GM21528 (cell line): ENCODE data around the gene INMT.

Experiments
- ATAC-seq: cut with Tn5 transposase; IDR thresholded peaks from one replicate; pipeline ENCODE4 v1.9.1; 2021; ENCODE audit warnings: mild to moderate bottlenecking, moderate library complexity; ENCODE audit not compliant: unreplicated experiment, low FRiP score

Gene INMT

DNA sequence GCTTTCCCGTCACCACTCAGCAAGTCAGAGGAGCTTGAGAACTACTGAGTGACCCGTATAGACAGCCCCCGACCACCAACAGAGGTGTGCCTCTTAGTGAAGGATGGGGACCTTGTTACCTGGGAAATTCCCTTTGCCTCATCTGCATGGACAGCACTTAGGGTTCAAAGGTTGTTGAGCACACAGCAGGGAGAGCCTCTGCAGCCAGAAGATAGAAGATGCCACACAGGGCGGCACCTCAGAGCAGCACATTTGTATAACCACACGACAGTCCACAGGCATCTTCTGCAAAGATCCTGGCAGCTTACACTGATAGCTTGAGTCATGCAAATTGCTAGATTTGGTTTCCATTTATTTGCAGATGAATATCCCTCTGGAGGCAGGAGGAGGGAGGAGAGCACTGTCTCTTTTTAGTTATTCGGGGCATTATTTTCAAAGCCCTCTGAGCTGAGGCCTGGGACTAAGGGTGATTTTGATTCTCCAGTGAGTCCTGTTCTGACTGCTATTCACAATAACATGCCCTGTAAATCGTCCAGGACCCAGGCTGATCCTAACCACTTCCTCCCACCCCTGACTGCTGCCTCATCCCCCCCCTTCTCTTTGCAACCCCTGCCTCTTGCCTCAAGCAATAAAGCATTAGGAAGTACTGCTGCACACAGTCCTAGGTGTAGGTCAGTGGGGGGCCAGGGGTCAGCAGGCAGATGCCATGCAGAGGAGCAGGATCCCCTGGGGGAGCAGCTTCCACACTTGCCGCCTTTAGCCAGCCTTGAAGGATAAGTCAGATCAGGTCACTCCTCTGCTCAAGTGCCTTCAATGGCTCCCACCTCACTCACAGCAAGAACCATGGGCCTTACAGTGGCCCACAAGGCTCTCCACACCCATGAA, 24.6 kb upstream of the INMT start:
- no peak for ATAC-seq

DNA sequence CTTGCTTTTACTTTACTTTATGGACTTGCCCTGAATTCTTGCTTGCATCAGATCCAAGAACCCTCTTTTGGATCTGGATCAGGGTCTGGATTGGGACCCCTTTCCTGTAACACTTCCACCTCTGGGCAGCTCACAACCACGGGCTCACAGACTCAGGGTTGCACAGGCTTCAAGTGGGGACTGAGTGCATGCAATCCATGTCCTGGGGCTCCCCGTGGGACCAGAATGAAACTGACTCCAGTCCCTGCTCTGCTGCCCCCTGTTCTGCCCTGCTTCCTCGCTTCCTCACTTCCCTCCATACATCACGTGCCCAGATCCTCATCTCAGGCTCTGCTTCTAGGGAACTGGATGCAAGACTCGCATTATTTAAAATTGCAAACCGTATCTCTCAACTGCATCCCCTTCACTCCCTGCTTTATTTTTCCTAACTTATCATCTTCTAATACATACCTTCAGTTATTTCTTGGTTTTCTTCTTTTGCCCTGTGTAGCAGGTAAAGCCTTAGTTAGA, 23.3 kb upstream of the INMT start:
- no peak for ATAC-seq

DNA sequence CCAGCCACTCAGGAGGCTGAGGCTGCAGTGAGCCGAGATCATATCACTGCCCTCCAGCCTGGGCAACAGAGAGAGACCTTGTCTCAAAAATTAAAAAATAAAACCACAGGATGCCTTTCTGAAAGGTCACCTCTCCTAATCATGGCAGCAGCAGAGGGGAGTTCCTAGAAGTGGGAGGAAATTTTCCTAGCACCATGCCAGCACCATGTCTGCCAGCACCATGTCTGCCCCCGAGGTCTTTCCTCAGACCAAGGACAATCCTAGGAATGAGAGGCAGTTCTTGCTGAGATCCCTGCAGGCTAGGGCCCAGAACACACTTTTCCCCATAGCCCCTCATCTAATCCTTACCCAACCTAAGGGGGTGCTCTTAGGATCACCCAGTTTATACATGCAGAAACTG, 22.3 kb upstream of the INMT start:
- ATAC-seq = no peak

DNA sequence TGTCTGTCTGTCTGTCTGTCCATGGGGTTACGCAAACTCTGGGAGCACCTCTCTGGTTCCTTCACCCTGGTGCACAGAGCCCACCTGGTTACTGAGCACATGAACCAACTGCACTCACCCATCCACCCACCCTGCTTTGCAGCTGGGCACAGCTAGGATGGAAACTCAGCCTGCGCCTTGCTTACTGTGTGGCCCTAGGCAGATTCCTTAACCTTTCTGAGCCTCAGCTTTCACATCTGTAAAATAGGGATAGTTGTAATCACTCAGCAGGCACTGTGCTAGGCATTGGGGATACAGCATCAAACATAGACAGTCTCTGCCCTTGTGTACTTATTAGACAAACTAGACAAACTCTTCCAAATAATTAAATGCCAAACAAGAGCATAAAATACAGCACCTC, 21.8 kb upstream of the INMT start:
- ATAC-seq = no peak

DNA sequence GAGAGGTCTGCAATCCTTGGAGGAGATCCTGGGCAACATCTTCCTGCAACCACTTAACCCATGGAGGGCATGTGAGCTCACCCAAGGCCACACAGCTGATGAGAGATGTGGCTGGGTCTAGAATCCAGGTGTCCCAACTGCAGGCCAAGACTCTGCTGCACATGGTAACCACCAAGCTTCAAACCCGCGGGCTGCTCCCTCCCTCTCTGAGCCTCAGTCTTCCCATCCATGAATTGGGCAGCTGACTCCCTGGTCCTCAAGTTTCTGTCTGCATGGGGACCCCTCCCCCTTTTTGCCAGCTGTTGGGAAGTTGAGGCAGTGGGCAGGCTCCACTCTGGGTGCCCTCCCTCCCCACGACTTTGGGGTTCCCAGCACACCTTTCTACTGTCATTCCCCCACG, 20.9 kb upstream of the INMT start:
- ATAC-seq = no peak

DNA sequence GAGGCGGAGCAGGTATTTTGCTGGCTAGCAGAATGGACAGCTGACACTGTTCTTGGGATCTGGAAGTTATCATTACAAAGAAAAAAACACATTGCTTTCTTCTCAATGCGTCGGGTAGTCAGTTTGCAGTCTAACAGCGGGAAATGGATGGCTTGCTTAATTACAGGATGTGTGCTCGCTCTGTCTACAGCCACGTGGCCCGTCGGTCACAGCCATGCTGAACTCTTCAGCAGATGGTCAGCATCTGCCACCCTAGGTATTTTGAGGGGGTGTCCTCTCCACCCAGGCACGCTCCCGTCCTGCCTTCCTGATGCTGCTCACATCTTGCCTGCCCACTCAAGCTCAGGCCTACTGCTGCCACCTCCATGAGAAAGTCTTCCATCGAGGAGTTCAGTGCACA, 20.4 kb upstream of the INMT start:
- no peak for ATAC-seq

DNA sequence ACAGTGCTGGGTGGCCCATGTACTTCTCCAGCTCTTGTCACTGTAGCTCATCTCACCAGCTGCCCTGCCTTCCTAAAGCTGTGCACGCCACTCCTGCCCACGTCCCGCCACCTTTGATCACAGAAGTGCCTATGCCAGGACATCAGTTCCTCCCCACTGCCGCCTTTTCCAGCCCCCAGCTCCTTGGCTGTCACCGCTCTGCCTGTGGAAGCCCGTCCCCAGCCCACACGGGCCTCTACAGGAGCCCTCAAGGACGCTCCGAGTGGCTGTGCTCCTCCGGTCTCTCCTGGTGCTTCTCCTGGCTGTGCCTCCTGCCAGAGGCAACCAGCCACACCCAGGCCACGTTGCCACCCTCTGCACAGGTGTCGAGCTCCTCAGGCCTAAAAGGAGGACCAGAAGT, 19.3 kb upstream of the INMT start:
- no peak for ATAC-seq

DNA sequence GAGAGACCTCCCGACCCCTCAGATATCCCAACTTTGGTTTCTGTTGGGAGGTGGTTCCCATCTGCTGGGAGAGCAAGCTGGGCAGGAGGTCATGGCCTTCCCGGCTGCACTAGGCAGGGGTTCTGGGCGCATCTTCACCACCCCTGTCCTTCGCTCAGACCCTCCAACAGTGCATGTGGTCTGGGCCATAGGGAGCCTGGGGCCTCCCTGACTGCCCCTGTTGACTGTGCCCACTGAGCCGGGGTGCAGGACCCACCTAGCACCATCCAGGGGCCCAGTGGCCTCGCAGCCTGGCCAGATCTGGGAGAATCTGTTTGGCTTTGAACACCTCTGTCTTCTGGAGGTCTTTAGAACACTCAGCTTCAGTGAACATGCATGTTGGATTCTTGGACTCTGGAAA, 18.7 kb upstream of the INMT start:
- ATAC-seq = no peak

DNA sequence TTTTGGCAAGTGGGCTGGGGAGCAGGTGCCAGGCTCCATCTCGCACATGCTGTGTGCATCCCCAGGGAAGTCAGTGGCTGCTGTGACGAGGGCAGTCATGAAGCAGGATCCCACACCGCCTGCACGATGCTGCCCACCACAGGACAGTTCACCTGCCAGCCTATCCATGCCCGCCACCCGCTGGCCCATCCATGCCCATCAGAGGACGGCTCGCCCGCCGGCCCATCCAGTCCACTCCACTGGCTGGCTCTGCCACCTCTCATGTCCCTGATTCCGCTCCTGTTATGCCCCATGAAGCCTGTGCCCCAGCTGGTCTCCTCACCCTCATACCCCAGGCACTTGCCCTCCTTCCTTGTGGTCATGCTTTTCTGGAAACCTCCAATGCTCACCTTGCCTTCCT, 18.2 kb upstream of the INMT start:
- ATAC-seq = no peak

DNA sequence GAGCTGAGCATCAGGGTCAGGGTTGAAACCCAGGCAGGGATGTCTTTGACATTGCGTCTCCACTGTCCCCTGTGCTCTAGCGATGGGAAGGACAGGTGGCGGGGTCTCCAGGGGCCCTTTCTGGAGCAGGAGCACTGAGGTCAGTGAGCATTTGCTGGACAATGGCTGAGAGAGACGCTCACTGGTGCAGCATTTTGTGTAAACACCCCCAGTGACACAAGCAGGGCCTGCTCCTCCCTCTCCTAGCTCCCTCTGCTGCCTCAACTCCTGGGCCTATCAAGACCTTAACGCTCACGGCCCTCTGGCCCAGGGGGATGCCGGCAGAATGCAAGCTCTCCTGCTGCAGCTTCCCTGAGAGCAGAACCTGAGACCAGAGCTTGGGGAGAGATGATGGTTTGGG, 17.4 kb upstream of the INMT start:
- ATAC-seq = no peak

DNA sequence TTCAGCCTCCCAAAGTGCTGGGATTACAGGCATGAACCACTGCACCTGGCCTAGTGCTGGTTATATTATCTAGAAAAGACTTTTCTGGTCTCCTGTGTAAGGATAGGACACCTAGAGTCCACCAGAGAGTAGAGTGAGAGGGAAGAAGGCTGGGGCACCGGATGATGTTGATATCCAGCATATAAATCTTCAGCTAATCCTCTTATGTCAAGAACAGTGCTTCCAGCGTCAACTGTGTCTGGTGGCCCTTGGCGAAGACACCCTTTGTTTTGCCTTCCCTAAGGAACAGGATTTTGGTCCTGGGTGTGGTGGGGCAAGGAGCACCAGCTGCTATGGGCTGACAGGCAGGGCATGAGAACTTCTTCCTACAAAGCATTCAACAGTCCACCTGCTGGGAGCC, 16.3 kb upstream of the INMT start:
- no peak for ATAC-seq

DNA sequence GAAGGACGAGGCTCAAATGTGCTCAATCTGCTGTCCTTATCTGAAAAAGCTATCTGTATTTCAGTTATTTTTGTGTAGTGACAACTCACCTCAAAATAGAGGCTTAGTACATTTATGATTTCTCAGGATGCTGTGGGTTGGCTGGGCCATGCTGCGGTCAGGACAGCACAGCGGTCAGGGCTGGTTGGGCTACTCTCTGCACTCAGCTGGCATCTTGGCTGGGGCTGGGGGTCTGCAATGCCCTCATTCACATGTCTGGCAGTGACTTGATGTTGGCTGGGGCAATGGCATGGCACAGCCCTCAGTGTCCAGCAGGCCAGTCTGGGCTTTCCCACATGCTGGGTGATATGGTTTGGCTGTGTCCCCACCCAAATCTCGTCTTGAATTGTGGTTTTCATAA, 15.6 kb upstream of the INMT start:
- no peak for ATAC-seq

DNA sequence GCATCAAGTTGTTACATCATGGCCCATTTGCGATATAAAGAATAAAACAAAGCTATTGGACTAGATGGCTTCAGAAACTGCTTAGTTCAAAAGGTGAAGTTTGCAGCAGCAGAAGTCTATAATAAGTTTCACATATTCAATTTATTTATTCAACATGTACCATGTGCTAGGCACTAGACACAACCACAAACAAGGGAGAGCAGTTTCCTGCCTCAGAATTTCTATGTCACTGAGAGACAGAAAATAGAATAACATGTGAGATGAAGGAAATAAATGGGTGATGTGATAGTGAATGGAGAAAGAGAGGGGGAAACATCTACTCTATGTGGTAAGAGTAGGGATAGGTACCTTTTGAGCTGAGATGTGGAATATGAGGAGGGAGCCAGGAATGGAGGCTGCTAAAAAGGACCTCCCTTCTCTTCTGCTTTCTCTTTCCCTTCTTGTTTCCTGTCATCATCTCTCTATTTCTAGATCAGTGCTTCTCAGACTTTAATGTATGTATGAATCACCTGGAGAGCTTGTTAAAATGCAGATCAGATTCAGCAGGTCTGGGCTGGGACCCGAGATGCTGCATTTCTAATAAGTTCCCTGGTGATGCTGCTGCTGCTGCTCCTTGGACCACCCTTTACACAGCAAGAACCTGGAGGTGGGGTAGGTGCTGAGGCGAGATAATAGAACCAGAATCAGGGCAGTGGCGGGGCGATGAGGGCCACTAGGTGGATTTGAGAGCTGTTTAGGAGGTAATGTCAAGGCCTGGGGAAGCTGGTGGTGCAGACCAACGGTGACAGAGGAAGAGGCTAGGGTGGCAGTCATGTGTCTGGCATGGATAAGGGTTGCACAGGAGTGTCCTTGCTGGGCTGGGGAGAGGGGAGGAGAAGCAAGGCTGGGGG, 13.7 kb upstream of the INMT start:
- no peak for ATAC-seq

DNA sequence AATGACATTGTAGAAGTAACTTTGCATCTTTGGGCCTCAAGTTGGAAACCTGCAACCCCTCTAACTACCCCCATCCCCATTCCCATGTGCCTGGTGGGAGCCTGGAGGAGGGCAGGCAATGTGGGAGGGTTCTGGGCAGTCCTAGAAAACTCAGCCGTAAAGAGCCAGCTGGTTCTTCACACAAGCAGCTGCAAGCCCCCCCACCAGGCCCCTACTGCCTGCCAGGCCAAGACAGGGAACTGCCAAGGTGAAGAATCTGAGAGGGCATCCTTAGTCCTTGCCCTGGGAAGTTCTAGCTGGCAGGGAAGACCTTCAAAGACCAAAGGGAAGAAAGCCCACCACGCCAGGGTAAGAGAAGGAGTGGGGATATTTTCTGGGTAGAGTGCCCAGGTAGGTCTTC, 12.2 kb upstream of the INMT start:
- no peak for ATAC-seq

DNA sequence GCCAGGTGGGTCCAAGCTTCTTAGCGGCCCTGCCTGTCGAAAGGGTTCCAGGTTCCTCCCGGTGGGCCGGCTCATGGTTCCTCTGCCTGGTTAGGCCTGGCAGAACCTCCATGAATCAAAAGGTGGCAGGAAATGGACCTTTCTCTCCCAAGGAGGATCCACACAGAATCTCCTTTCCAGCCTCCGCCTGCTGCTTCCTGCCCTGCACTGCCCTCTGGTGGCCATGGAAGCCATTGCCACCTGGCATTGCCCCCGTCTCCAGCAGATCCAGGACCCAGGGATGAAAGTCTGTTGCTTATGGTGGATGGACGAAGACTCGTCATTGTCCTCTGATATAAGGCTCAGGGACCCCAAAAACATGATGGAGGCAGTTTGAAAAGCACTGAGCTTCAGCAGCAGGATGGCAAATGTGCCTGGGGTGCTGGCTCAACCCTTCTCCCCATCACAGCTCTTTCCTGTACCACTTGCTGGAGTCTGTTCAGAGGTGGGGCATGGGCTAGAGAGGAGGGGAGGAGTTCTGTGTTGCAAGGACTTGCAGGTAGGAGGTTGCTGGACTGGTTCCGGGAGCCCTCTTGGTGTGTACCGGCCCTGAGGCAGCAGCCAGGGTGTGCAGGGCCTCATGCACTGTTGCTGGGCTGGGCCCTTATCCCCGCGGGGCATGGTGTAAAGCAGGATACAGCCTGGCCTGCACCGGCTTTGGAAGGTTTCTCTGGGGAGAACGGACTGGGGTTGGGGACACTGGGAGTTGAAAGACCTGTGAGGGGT, 11.3 kb upstream of the INMT start:
- ATAC-seq = no peak

DNA sequence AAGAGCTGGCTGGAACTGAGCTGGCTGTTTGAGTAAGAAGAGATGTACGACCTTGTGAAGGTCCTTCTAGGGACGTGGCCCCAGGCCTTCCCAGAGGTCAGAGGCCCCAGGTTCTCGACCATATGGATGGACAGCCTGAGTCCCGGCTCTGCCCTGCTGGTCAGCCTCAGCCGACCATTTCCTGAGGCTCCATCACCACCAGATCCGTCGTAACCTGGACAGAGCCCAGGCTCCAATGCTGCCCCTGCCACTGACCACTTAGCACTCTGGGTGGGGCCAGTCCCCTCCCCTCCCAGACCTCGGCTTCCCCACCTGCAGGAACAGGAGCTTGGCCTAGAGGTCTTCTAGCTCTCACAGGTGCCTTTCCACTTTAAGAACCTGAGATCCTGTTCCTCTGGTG, 10.6 kb upstream of the INMT start:
- ATAC-seq = no peak

DNA sequence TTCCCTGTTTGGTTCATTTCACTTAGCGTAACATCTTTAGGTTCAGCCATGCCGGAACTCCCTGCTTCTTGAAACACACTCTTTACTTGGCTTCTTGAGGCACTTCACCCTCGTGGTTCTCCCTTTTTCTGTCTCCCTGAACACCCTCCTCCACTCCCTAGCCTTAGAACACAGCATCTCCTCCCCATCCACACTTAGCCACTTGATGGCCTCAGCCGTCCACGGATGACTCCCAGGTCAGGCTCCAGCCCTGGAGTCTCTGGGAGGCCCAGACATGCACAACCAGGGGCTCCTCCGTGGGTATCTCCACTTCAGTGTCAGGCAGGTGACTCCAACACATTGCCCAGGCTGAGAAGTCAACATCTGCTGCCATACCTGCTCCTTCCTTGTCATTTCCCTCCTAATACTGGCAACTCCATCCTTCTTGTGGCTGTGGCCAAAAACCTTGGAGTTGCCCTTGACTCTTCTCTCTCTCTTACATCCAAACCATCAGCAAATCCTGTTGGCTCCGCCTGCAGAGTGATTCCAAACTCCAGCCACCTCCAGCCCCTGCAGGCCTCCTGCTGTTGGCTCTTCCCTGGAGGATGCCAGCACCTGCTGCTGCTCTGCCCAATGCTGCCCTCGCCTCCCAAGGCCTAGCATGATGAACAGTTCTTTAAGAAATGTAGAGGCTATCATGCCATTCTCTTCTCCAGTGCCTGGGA, 8.4 kb upstream of the INMT start:
- ATAC-seq = no peak

DNA sequence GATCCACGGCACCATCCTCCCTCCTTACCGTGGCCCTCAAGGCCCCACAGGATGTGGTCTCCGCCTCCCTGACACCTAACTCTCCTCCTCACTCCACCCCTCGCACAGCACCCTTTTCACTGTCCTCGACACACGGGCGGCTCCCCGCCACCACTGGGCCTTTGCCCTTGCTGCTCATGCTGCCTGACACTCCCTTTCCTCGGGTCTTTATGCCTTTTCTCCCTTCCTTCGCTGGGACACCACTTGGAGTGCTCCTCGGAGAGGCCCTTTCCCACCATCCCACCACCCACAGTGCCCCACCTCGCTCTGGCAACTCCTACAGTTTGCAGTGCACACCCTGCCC, 7.9 kb upstream of the INMT start:
- ATAC-seq = no peak

DNA sequence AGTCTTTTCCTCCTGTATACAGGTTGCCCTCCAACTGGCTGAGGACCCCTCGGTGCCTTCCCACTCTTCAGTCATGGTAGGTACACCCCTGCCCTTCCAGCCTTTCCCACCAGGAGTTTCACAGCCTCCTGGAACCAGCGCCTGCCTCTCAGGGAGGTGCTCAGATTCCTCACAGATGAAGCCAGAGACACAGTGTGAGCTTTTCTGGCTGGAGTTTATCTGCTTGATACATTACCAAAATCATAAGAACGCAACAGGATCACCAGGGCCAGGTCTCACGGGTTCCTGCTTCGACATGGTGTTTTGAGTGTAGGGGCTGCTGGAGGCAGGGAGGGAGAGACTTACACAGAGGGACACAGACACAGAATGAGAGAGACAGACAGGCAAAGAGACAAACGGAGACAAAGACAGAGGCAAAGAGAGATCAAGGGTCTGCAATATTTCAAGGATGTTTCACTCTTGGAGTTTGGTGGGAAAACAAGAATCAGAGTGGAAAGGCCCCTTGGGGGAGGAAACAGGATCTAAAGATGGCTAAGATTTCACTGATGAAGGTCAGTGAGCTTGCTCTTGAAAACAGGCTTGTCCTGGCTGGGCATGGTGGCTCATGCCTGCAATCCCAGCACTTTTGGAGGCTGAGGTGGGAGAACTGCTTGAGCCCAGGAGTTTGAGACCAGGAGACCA, 6.5 kb upstream of the INMT start:
- no peak for ATAC-seq

DNA sequence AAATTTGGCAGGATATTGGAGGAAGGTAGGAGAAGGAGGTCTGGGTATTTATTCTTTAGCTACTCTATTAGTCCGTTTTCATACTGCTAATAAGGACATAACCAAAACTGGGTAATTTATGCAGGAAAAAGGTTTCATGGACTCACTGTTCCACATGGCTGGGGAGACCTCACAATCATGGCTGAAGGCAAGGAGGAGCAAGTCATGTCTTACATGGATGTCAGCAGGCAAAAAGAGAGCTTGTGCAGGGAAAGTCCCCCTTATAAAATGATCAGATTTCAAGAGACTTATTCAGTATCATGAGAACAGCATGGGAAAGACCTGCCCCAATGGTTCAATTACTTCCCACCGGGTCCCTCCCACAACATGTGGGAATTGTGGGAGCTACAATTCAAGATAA, 1.9 kb upstream of the INMT start:
- no peak for ATAC-seq
